ENCODE results near the gene MME. TPM values are rescaled to one million over a fixed set of nuclear protein-coding genes. Genes with fewer than 3 reads are reported as not detected.

The MME gene
- total RNA-seq, 2 experiments from 2014 or later: not detected

GRCh38 chr3:155185631-155186071 is 105.5 kb downstream of the MME start:
- Mint-ChIP-seq H3K4me3 (no peak overlapping the region), H3K36me3 (no peaks in the 10 kb centered on the region), H3K27ac (no peak overlapping the region), H3K4me1 (peaks cover 6% of the 10 kb centered on the region), H3K9me3 (no peaks in the 10 kb centered on the region), H3K27me3 (no peaks in the 10 kb centered on the region)
- no peak for DNase-seq

- Mint-ChIP-seq H3K9me3 (no peaks in the 10 kb centered on the region), H3K4me3 (no peak overlapping the region), H3K27ac (no peak overlapping the region), H3K36me3 (no peaks in the 10 kb centered on the region), H3K4me1 (peaks cover 6% of the 10 kb centered on the region), H3K27me3 (no peaks in the 10 kb centered on the region)
- DNase-seq: no peak
Observed at GRCh38 chr3:155188031-155188430, 107.9 kb downstream of the MME start.

GRCh38 chr3:155189478-155189877 is 109.4 kb downstream of the MME start:
- H3K36me3 Mint-ChIP-seq: no peaks in the 10 kb centered on the region
- H3K4me1 Mint-ChIP-seq: no peaks in the 10 kb centered on the region
- DNase-seq: no peak
- H3K27ac Mint-ChIP-seq: no peak overlapping the region
- no peak overlapping the region for H3K4me3 Mint-ChIP-seq
- H3K27me3 Mint-ChIP-seq: no peaks in the 10 kb centered on the region
- no peaks in the 10 kb centered on the region for H3K9me3 Mint-ChIP-seq

GRCh38 chr3:155190691-155191090 is 110.6 kb downstream of the MME start:
- Mint-ChIP-seq H3K36me3 (no peaks in the 10 kb centered on the region), H3K4me3 (no peak overlapping the region), H3K27ac (no peak overlapping the region), H3K4me1 (no peaks in the 10 kb centered on the region), H3K27me3 (no peaks in the 10 kb centered on the region), H3K9me3 (no peaks in the 10 kb centered on the region)
- DNase-seq: no peak

- DNase-seq: no peak
- no peak overlapping the region for H3K27ac Mint-ChIP-seq
- no peaks in the 10 kb centered on the region for H3K27me3 Mint-ChIP-seq
- H3K4me3 Mint-ChIP-seq: no peak overlapping the region
- H3K9me3 Mint-ChIP-seq: no peaks in the 10 kb centered on the region
- H3K4me1 Mint-ChIP-seq: no peaks in the 10 kb centered on the region
- H3K36me3 Mint-ChIP-seq: no peaks in the 10 kb centered on the region
Observed at GRCh38 chr3:155192957-155193746, 113.0 kb downstream of the MME start.

- Mint-ChIP-seq H3K4me1 (no peaks in the 10 kb centered on the region), H3K27me3 (no peaks in the 10 kb centered on the region), H3K27ac (no peak overlapping the region), H3K4me3 (no peak overlapping the region), H3K9me3 (no peaks in the 10 kb centered on the region), H3K36me3 (no peaks in the 10 kb centered on the region)
- DNase-seq: no peak
Observed at GRCh38 chr3:155193868-155194267, 113.7 kb downstream of the MME start.

GRCh38 chr3:155194973-155195957 is 115.1 kb downstream of the MME start:
- no peak overlapping the region for H3K4me3 Mint-ChIP-seq
- H3K9me3 Mint-ChIP-seq: no peaks in the 10 kb centered on the region
- H3K27me3 Mint-ChIP-seq: no peaks in the 10 kb centered on the region
- no peaks in the 10 kb centered on the region for H3K4me1 Mint-ChIP-seq
- H3K27ac Mint-ChIP-seq: no peak overlapping the region
- H3K36me3 Mint-ChIP-seq: no peaks in the 10 kb centered on the region
- no peak for DNase-seq

GRCh38 chr3:155196131-155197021 is 116.3 kb downstream of the MME start:
- Mint-ChIP-seq H3K4me3 (no peak overlapping the region), H3K9me3 (no peaks in the 10 kb centered on the region), H3K27me3 (no peaks in the 10 kb centered on the region), H3K4me1 (no peaks in the 10 kb centered on the region), H3K36me3 (no peaks in the 10 kb centered on the region), H3K27ac (no peak overlapping the region)
- DNase-seq: no peak

GRCh38 chr3:155197786-155198185 is 117.7 kb downstream of the MME start:
- no peaks in the 10 kb centered on the region for H3K4me1 Mint-ChIP-seq
- DNase-seq: no peak
- H3K27me3 Mint-ChIP-seq: no peaks in the 10 kb centered on the region
- H3K36me3 Mint-ChIP-seq: no peaks in the 10 kb centered on the region
- no peaks in the 10 kb centered on the region for H3K9me3 Mint-ChIP-seq
- no peak overlapping the region for H3K27ac Mint-ChIP-seq
- no peak overlapping the region for H3K4me3 Mint-ChIP-seq

GRCh38 chr3:155202626-155203025 is 122.5 kb downstream of the MME start:
- H3K36me3 Mint-ChIP-seq: no peaks in the 10 kb centered on the region
- no peaks in the 10 kb centered on the region for H3K27me3 Mint-ChIP-seq
- H3K9me3 Mint-ChIP-seq: no peaks in the 10 kb centered on the region
- H3K4me1 Mint-ChIP-seq: no peaks in the 10 kb centered on the region
- DNase-seq: no peak
- H3K27ac Mint-ChIP-seq: no peak overlapping the region
- no peak overlapping the region for H3K4me3 Mint-ChIP-seq

GRCh38 chr3:155204851-155205250 is 124.7 kb downstream of the MME start:
- H3K27me3 Mint-ChIP-seq: no peaks in the 10 kb centered on the region
- H3K27ac Mint-ChIP-seq: no peak overlapping the region
- H3K36me3 Mint-ChIP-seq: no peaks in the 10 kb centered on the region
- no peak overlapping the region for H3K4me3 Mint-ChIP-seq
- no peak for DNase-seq
- H3K4me1 Mint-ChIP-seq: no peaks in the 10 kb centered on the region
- no peaks in the 10 kb centered on the region for H3K9me3 Mint-ChIP-seq

- H3K27ac Mint-ChIP-seq: no peak overlapping the region
- no peak overlapping the region for H3K4me3 Mint-ChIP-seq
- H3K4me1 Mint-ChIP-seq: no peaks in the 10 kb centered on the region
- H3K27me3 Mint-ChIP-seq: no peaks in the 10 kb centered on the region
- no peak for DNase-seq
- H3K36me3 Mint-ChIP-seq: no peaks in the 10 kb centered on the region
- H3K9me3 Mint-ChIP-seq: no peaks in the 10 kb centered on the region
Observed at GRCh38 chr3:155208183-155208800, 128.2 kb downstream of the MME start.

GRCh38 chr3:155210736-155211135 is 130.6 kb downstream of the MME start:
- Mint-ChIP-seq H3K9me3 (no peaks in the 10 kb centered on the region), H3K36me3 (no peaks in the 10 kb centered on the region), H3K27me3 (no peaks in the 10 kb centered on the region), H3K27ac (no peak overlapping the region), H3K4me3 (no peak overlapping the region), H3K4me1 (no peaks in the 10 kb centered on the region)
- no peak for DNase-seq

- Mint-ChIP-seq H3K27me3 (no peaks in the 10 kb centered on the region), H3K4me1 (no peaks in the 10 kb centered on the region)
Observed at GRCh38 chr3:155211266-155211665, 131.1 kb downstream of the MME start.

More at GRCh38 chr3:155211266-155211665, 131.1 kb downstream of the MME start:
- no peak for DNase-seq
- H3K27ac Mint-ChIP-seq: no peak overlapping the region
- H3K4me3 Mint-ChIP-seq: no peak overlapping the region
- H3K9me3 Mint-ChIP-seq: no peaks in the 10 kb centered on the region
- H3K36me3 Mint-ChIP-seq: no peaks in the 10 kb centered on the region

All from activated naive CD8-positive, alpha-beta T cell treated with anti-CD3 and anti-CD28 coated beads for 36 hours (primary cell).